NCI-H2081 treated with DMSO at 0.1 percent for 48 hours (cell line): Measurements from ENCODE around the gene SHD.

Experiments used
- DNase-seq: peaks from one replicate; lab custom pipeline; 2025; lab: John Stamatoyannopoulos, UW

SHD gene

DNA sequence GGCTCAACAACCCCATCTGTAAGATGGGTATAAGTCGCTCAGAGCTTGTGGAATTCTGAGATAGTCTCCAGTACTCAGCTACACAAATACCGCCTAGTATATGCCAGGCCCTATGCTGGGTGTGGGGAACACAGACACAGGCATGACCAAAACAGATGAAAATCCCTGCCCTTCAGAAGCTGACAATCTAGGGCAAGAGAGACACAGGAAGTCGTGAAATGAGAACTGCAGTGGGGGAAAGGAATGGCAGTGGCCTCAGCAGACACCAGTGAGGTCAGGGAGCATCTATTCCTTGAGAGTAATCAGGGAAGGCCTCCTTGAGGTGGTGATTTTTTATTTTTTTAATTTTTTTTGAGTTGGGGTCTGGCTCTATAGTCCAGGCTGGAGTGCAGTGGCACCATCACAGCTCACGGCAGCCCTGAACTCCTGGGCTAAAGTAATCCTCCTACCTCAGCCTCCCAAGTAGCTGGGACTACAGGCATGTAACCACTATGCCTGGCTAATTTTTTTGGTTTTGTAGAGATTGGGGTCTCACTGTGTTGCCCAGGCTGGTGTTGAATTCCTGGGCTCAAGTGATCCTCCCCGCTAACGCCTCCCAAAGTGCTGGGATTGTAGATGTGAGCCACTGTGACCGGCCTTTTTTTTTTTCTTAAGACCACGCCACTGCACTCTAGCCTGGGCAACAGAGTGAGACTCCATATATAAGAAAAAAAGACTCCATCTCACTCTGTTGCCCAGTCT is 19.9 kb downstream of the SHD start:
- no peak for DNase-seq

DNA sequence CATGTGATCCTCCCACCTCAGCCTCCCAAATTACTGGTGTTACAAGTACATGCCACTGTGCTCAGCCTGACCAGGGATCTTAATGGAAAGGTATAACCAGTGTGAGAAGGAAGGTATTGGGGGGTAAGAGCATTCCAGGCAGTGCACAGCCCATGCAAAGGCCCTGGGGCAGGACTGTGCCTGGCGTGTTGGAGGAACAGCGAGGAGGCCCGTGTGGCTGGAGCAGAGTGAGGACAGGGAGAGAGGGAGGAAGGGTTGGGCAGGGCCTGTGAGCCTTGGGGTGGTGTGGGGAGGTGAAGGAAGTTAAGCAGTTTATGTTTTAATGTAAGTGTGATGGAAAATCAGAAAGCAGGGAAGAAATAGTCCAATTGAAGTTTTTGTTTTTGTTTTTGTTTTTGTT is 21.5 kb downstream of the SHD start:
- no peak for DNase-seq

DNA sequence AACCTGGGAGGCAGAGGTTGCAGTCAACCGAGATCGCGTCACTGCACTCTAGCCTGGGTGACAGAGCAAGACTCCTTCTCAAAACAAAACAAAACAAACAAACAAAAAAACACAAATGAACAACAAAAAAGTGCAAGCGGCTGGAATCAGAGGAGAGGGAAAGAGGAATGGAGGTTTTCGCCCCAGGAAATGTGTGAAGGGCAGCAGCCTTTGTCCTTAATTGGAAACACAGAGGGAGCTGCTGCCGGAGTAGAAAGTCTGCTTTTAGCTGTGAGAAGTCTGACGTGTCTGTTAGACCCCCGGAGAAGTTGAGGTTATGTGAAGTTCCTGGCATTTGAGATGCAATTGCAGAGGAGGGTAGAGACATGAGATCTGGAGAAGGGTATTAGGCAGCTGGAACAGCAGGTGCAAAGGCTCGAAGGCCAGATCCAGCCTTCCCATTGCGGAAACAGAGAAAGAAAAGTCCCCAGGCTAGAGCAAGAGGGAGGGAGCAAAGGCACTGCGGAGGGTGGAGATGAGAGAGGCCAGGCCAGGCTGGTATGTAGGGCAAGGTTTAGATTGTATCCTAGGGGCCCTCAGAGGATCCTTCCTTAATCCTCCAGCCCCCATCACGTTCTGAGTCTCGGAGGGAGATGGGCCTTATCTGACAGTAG is 22.6 kb downstream of the SHD start:
- no peak for DNase-seq

DNA sequence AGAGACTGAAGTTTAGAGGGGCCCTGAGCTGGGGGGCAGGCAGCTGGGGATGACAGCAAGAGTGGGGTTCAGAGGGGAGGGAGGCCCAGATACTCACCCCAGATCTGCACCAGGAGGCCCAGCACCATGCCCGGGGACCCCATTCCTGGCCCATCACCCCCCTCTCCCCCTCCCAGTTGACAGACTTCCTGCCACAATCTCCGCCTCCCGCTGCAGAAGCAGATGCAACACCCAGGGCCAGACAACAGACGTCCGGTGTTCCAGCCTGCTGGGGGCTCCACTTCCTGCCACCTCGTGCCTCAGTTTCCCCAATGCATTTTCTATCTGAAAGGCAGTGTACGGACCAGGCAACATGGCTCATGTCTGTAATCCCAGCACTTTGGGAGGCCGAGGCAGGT is 23.2 kb downstream of the SHD start, which contains the start of gene TMIGD2:
TMIGD2 (minus strand) TSS at position 147 of the 398 bp plus-strand sequence; CDS start at position 143, 4 bp downstream.
- no peak for DNase-seq

DNA sequence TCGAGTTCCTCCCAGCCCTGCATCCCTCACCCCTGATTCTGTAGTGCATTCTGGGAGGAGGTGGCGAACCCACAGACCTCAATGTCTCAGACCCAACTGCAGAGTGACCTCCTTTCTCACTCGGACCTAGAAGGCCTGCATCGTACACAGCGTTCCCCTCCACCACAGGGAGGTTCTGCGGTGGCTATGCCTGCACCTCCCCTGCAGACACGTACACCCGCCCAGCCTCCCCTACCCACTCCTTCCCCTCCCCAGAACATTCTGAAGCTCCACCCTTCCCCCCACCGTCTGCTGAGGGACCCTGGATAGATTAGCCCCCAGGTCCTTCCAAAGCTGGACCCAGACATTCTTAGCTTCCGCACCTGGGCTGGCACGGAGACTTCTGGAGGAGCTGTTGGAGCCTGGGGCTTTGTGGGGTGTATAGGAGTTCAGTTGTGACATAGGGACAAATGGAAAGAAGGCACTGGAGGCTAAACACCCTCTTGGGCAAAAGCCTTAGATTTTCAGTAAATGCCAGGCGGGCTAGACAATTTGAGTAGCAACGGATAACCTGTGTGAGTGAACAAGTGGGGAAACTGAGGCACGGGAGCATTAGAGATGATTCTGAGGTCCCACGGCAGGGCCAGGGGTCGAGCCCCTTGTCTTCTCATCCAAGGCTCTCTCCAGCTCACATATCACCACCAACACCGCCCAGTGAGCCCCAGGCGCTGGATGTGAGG is 24.9 kb downstream of the SHD start:
- DNase-seq = no peak

DNA sequence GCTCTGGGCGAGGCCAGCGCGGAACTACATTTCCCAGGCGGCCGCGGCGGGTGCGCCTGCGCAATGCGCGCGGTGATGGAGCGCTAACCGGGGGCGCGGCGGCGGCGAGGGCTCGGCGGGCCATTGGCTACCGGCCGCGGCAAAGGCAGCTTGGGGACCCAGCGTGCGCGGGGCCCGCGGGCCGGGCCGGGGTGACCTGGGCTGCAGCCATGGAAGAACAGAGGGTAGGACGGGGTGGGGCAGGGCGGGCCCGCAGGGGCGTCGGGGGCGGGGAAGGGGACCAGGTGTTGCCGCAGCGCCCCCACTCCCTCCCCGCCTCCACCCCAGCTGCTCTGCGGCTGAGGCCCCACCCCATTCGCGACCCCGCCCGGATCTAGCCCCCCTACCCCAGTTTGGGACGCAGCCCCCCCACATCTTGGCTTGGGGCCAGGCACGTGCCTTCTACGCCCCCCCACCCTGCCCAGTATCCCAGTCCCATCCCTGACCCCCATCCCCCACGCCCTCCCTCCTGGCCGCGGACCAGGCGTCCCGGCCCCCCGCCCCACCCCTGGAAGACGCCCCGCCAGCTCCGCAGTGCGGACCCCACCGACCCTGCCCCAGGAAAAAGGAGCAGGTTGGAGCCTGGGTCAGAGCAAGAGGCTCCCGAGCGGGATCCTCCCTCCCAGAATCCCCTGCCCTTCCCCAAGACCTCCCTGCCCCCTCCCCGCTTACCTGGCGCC is 25.6 kb downstream of the SHD start, which contains the start of gene FSD1:
FSD1 (plus strand) TSS at position 61 of the 719 bp plus-strand sequence; CDS start at position 210, 149 bp downstream.
- DNase-seq = no peak

DNA sequence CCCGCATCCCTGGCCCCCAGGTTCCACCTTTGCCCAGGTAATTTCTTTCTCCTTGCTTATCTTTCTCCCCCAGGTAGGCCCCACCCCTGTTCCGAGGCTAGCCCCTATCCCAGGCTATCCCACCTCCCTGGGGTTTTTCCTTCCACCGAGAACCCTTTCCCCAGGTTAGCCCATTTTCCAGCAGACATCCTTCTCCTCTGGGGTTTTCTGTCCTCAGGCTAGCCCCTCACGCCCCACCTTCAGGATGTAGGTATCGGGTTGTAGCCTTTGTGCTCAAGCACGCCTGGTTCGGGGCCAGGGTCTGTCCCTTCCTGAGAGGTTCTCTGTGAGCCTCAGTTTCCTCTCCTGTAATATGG is 26.2 kb downstream of the SHD start:
- no peak for DNase-seq

DNA sequence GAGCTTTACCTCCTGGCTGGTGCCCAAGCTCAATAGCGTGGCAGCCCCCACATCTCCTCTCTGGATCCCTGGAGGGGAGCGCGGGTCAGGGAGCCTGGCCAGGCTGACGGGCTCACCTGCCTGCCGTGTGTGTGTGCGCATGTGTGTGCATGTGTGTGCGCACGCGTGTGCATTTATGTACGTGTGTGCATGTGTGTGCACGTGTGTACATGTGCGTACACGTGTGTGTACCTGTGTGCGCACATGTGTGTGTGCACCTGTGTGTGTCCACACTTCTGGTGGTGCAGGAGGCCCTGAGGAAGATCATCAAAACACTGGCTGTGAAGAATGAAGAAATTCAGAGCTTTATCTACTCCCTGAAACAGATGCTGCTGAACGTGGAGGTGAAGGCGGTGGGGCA is 26.6 kb downstream of the SHD start:
- no peak for DNase-seq

DNA sequence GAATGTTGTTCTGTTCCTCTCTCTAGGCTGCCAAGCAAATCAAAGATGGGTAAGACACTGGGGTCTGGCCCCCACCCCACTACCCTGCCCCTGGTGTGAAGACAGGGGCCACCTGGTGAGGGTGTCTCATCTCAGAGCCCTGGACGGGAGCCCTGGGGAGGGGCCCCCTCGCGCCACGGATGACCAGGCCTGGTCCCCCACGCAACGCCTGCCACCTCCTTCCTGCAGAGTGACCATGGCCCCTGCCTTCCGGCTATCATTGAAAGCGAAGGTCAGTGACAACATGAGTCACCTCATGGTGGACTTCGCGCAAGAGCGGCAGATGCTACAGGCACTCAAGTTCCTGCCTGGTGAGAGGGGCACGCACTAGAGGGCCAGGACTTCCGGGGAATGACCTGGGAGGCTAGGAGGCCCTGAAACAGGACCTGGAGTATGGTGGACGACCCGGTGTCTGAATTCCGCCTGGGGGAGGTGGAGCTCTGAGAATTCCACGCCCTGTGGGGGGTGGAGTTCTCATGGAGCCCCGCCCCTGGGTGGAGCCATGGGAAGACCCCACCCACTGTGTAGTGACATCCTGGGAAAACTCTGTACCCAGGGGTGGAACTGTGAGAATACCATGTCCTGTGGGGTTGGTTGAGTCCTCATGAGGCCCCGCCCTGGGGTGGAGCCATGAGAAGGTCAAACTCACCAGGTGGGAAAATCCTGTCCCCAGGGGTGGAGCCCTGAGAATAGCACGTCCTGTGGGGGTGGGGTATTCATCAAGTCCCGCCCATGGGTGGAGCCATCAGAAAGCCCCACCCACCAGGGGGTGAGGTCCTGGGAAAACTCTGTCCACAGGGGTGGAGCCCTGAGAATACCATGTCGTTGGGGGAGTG is 31.4 kb downstream of the SHD start:
- no peak for DNase-seq

DNA sequence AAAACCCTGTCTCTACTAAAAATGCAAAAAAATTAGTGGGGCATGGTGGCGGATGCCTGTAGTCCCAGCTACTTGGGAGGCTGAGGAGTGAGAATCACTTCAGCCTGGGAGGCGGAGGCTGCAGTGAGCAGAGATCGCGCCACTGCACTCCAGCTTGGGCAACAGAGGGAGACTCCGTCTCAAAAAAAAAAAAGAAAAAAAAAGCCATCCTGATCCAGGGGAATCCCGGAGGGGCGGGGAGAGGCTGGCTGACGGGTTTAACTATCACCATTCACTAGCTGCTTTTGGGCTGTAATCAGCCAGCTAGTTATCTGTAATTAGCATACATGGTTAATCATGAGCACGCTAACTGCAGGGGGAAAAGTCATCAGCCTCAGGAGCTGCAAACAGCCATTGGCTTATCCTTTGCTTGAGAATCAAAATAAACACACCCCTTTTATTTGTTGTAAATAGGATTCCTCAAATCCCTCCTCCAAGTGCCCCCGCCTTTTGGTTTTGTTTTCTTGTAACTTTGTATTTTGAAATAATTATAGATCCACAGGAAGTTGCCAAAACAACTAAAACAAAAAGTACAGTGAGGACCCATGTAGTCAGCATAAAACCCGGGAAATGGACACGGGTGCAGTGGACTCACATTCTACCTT is 34.9 kb downstream of the SHD start:
- DNase-seq = no peak

DNA sequence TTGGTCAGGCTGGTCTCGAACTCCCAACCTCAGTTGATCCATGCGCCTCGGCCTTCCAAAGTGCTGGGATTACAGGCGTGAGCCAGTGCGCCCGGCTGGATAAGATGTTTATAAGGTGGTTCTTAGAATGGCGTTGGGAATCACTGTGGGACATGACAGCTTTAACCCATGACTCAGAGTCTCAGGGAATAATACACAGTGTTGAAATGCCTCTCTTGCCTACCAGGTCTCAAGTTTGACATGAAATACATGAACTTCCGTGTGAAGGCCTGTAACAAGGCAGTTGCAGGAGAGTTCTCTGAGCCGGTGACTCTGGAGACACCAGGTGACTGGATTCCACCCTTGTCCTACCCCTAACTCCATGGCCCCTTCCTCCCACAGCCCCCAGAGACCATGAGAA is 37.9 kb downstream of the SHD start:
- no peak for DNase-seq

DNA sequence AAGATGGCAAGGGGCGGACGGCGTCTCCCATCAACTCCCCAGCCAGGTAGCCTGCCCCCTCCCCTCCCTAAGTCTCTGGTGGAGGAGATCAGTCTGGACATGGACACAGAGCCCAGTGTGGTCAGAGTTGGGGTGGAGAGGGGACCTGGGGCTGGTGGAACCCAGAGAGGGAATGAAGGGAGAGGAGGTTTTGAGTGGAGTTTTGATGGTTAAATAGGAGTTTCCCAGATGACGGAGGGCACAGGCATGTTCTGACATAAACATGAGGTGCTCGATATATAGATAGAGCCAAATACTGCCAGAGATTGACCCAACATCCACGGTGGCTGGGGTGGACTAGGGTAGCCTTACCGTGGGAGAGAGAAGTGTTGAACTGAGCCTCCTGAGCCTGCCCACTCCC is 39.4 kb downstream of the SHD start:
- DNase-seq = no peak

DNA sequence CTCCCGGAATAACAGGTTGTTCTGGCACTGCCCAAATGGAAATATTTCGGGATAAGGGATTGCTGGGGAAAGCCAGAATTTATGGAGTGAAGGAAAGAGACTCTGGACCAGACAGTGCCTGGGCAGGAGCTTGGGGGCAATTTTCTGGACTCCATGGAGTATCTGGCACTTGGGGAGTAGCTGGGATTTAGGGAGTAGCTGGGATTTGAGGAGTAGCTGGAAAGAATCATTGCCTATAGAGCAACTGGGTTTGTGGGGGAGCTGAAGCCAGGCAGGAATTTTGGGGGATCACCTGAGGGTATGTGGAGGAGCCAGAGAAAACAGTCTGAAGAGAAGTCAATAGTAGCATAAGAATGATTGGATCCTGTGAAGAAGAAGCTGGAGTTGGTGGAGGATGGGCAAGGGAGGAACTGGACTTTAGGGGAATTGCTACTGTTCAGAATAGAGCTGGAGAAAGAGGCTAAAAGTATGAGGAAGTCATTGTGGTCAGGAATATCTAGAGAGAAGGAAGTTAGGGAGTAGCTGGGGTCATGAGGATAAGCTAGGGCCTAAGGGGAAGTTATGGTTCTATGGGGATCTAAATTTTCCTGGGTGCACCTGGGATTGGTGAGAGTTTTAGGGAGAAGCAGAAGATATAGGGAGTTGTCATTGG is 40.1 kb downstream of the SHD start:
- DNase-seq = no peak

DNA sequence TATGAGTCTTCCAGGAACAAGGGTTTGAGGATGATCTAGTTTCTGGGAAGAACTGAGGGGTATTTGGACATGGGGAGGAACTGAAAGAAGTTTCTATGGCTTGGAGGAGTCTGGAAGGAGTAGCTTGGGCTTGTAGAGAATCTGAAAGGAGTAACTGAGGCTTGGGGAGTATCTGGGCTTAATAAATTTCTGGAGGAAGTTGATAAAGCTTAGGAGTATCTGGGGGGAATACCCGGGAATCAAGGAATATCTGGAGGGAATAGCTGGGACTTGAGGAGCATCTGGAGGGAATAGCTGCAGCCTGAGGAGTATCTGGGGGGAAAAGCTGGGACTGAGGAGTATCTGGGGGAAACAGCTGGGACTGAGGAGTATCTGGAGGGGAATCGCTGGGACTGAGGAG is 41.4 kb downstream of the SHD start:
- DNase-seq = no peak

DNA sequence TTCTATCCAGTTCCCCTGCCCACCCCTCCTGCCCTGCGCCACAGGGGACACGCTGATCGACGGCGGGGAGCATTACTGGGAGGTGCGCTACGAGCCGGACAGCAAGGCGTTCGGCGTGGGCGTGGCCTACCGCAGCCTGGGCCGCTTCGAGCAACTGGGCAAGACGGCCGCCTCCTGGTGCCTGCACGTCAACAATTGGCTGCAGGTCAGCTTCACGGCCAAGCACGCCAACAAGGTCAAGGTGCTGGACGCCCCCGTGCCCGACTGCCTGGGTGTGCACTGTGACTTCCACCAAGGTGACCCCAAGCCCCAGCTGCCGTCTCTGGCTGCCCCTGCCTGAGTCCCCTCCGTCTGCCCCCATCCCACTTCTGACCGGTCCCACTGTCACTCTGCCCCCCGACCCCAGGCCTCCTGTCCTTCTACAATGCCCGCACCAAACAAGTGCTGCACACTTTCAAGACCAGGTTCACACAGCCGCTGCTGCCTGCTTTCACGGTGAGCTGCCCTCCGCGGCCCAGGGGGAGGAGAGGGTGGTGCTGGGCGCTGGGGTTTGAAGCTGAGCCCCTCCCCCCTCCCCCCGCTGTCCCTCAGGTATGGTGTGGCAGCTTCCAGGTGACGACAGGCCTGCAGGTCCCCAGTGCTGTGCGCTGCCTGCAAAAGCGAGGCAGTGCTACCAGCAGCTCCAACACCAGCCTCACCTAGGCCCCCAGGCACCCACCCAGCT is 44.0 kb downstream of the SHD start:
- DNase-seq = no peak

DNA sequence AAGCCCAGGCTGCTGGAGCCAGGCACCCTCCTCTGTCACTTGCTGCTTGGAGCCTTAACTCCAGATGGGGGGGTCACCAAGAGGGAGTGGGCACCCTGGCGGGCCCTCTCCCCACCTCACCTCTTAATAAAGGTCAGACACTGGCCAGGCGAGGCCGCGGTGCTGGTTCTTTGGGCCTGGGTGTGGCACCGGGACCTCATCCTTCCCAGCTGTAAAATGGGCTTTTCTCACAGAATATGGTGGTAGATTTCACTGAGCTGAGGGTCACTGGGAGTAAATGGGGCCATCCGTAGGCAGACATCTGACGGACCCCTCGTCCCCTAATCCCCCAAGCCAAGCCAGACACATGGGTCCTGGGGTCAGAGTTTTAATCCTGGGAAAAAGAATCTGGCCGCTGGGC is 44.6 kb downstream of the SHD start:
- no peak for DNase-seq

DNA sequence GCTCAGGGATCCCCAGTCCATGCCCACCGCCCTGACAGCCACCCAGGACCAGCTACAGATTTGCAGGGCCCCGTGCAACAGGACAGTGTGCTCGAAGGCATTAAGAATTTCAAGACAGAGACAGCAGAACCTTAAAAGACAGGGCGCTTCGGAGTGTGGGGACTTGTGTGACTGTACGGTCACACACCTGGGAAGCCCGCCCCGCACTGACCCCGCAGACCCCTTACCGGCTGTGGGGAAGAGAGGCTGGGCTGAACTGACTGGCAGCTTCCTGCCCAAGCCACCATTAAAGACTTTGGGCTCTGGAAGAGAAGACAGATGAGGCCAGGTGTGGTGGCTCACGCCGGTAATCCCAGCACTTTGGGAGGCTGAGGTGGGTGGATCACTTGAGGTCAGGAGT is 45.2 kb downstream of the SHD start:
- DNase-seq = no peak

DNA sequence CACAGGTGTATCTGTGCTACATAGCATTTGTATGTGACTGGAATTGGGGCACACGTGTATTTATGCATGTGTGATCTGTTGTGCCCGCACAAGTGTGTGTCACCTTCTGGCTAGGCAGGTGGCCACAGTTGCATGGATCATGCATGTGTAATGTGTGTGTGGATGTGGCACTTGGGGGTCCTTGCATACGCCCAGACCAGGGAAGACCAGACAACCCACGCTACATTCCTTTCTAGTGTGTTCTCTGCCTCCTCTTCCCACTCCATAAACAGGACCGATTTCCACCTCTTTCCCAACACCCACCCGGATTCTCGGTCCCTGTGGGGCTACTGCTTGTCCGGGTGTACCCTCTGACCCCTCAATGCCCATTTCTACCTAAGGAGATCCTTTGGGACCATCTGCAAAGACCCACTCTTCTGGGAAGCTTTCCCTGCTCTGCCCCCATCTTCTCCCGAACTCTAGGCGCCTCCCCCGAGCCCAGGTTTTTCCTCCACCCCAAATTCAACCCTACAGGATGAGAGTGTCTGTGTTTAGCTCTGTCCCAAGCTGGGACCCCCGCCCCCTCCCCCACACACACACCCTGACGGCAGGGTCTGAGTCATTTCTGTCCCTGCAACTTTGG is 47.3 kb downstream of the SHD start:
- no peak for DNase-seq

DNA sequence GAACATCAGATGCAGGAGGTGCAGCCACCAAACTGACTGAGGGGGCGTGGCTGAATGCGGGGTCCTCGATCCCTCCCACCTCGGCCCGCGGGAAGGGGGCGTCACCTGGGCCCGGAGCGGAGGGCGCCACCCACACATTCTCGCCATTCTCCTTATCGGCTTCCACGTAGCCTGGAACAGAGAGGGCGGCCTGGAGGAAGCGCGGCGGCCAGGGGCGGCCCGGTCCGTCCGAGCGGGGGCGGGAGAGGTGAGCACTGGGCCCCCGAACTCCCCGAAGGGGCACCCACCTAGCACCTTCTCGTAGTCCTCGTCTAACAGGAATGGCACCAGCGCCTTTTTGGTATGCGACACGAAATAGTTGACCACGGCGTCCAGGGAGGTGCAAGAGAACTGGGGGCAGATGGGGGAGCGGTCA is 47.8 kb downstream of the SHD start:
- no peak for DNase-seq
